Tibial nerve (tissue), 3 donors: ENCODE results near the gene C2orf72.

Experiments used
- CTCF ChIP-seq, 5 experiments: fragments of 200-600 bp in 3 of 5; fragments of 450-650 bp in 2 of 5; sonication (generic) in 3 of 5; IDR thresholded peaks; one replicate each; pipeline ENCODE4 v1.5.1; 2016 to 2019; ENCODE audit warnings: antibody characterized with exemption in 5 of 5, mild to moderate bottlenecking in 3 of 5, moderate library complexity in 2 of 5
- POLR2A ChIP-seq, 2 donors: fragments of 450-650 bp; IDR thresholded peaks; one replicate each; pipeline ENCODE4 v1.6.1; 2017; ENCODE audit warnings: antibody characterized with exemption in 2 of 2, mild to moderate bottlenecking in 2 of 2, moderate library complexity in 2 of 2

- TF ChIP-seq POLR2A (IDR thresholded peaks at IDR 0.05), result no peak
- no peak for TF ChIP-seq CTCF (IDR thresholded peaks at IDR 0.05)
Observed at GRCh38 chr2:231012463-231012862, 24.9 kb upstream of the C2orf72 start.
